Smooth muscle cell (in vitro differentiated cells): Measurements from ENCODE around the gene DAGLB. TPM values are rescaled to one million over a fixed set of nuclear protein-coding genes. Genes with fewer than 3 reads are reported as not detected.
"Not testable (repeated sequence)": the region's sequence is repeated elsewhere in the genome, so short reads cannot be mapped to it uniquely, and the experiment has no call there.

Experiments
- DNase-seq: peaks from one replicate; lab custom pipeline; 2025; ENCODE audit not compliant: unreplicated experiment; lab: John Stamatoyannopoulos, UW
- H2AFZ ChIP-seq: fragments of 200-600 bp; sonication (generic); 2 replicates; pipeline ENCODE4 v1.6.0; 2016; ENCODE audit warnings: antibody characterized with exemption, low read depth, mild to moderate bottlenecking
- H3F3A ChIP-seq: fragments of 200-600 bp; sonication (generic); 2 replicates; pipeline ENCODE4 v1.6.0; 2017; ENCODE audit warnings: antibody characterized with exemption, low read depth
- H3K27ac ChIP-seq: fragments of 200-600 bp; sonication (generic); 2 replicates; pipeline ENCODE4 v1.5.1; 2016; ENCODE audit warnings: low read depth, mild to moderate bottlenecking
- H3K27me3 ChIP-seq: fragments of 200-600 bp; sonication (generic); 2 replicates; pipeline ENCODE4 v1.6.1; 2016; ENCODE audit warnings: low read depth, mild to moderate bottlenecking
- H3K36me3 ChIP-seq: fragments of 200-600 bp; sonication (generic); 2 replicates; pipeline ENCODE4 v1.5.1; 2016; ENCODE audit warnings: low read depth
- H3K4me1 ChIP-seq: fragments of 200-600 bp; sonication (generic); 2 replicates; pipeline ENCODE4 v1.5.1; 2016; ENCODE audit warnings: low read depth
- H3K4me2 ChIP-seq: fragments of 200-600 bp; sonication (generic); 2 replicates; pipeline ENCODE4 v1.6.0; 2016; ENCODE audit warnings: mild to moderate bottlenecking
- H3K4me3 ChIP-seq: fragments of 200-600 bp; sonication (generic); 2 replicates; pipeline ENCODE4 v1.5.1; 2016; ENCODE audit warnings: mild to moderate bottlenecking
- H3K79me2 ChIP-seq: fragments of 200-600 bp; sonication (generic); 2 replicates; pipeline ENCODE4 v1.6.0; 2016; ENCODE audit warnings: low read depth, mild to moderate bottlenecking
- H3K9ac ChIP-seq: fragments of 200-600 bp; sonication (generic); 2 replicates; pipeline ENCODE4 v1.6.0; 2016; ENCODE audit warnings: low read depth
- H3K9me3 ChIP-seq: fragments of 200-600 bp; sonication (generic); replicated peaks from 2 replicates; pipeline ENCODE4 v1.5.1; 2016; ENCODE audit warnings: low read depth
- H4K20me1 ChIP-seq: fragments of 200-600 bp; sonication (generic); 2 replicates; pipeline ENCODE4 v1.6.0; 2016; ENCODE audit warnings: low read depth
- CTCF ChIP-seq: fragments of 200-600 bp; sonication (generic); IDR thresholded peaks from 2 replicates; pipeline ENCODE4 v1.5.1; 2017; ENCODE audit warnings: borderline replicate concordance, mild to moderate bottlenecking, antibody characterized with exemption; ENCODE audit not compliant: insufficient read depth, poor library complexity, severe bottlenecking
- WGBS: methylation state at CpG from one replicate; pipeline ENCODE4 v1.1.7; 2016; ENCODE audit warnings: low lambda C conversion rate; 5-methylcytosine and 5-hydroxymethylcytosine counted together
- polyA plus RNA-seq: library from polyadenylated mRNA; unstranded; fragments of >200 nt; fragmentation: Nextera tagmentation; extraction: Ambion mirVana; gene quantifications from 2 replicates; pipeline ENCODE4 v1.2.1, GENCODE V29; 2016
- total RNA-seq: library from RNA; depleted of rRNA; stranded (reverse); fragments of >200 nt; gene quantifications from 2 replicates; pipeline ENCODE4 v1.2.3, GENCODE V29; 2014

The DAGLB gene
- total and polyA plus RNA-seq, 2 experiments from 2014 or later = 14.1 to 21.3 TPM

GRCh38 chr7:6385110-6385781 is 62.5 kb downstream of the DAGLB start:
- Histone ChIP-seq H3F3A (peaks cover 30% of the 10 kb centered on the region), H3K79me2 (peaks cover 96% of the 10 kb centered on the region), H3K27me3 (no peaks in the 10 kb centered on the region), H3K9me3 (no peaks in the 10 kb centered on the region), H3K4me3 (no peak overlapping the region), H3K27ac (peak overlapping the region; percentile 90), H3K36me3 (peaks cover 5% of the 10 kb centered on the region), H3K4me1 (peaks cover 12% of the 10 kb centered on the region), H2AFZ (no peak overlapping the region), H3K9ac (peak overlapping the region; percentile 66), H3K4me2 (peak overlapping the region; percentile 63), H4K20me1 (peaks cover 98% of the 10 kb centered on the region)
- DNase-seq = no peak
- WGBS = 44% methylated on average over 5 of the region's 5 CpGs
- TF ChIP-seq CTCF = no peak

GRCh38 chr7:6384327-6384726 is 63.4 kb downstream of the DAGLB start:
- Histone ChIP-seq H3K27ac (peak overlapping the region; percentile 90), H3K4me2 (peak overlapping the region; percentile 63), H2AFZ (no peak overlapping the region), H4K20me1 (peaks cover 99% of the 10 kb centered on the region), H3K27me3 (no peaks in the 10 kb centered on the region), H3F3A (peaks cover 36% of the 10 kb centered on the region), H3K9ac (peak overlapping the region; percentile 7), H3K4me1 (peaks cover 20% of the 10 kb centered on the region), H3K79me2 (peaks cover 96% of the 10 kb centered on the region), H3K9me3 (no peaks in the 10 kb centered on the region), H3K4me3 (no peak overlapping the region), H3K36me3 (peaks cover 5% of the 10 kb centered on the region)
- WGBS = 92% methylated on average over 4 of the region's 4 CpGs
- no peak for TF ChIP-seq CTCF
- no peak for DNase-seq

GRCh38 chr7:6382817-6383216 is 64.9 kb downstream of the DAGLB start:
- no peaks in the 10 kb centered on the region for H3K36me3 ChIP-seq
- WGBS = 86% methylated on average over 5 of the region's 5 CpGs
- H3K9ac ChIP-seq = no peak overlapping the region
- H3K4me3 ChIP-seq = no peak overlapping the region
- peaks cover 37% of the 10 kb centered on the region for H3F3A ChIP-seq
- H4K20me1 ChIP-seq = peaks cover 99% of the 10 kb centered on the region
- no peak overlapping the region for H2AFZ ChIP-seq
- no peak for TF ChIP-seq CTCF
- peak overlapping the region; percentile 57 for H3K27ac ChIP-seq
- peaks cover 20% of the 10 kb centered on the region for H3K4me1 ChIP-seq
- H3K27me3 ChIP-seq = no peaks in the 10 kb centered on the region
- H3K79me2 ChIP-seq = peaks cover 96% of the 10 kb centered on the region
- H3K4me2 ChIP-seq = no peak overlapping the region
- no peaks in the 10 kb centered on the region for H3K9me3 ChIP-seq
- DNase-seq = no peak

- not testable (repeated sequence) for H3K27me3 ChIP-seq, H2AFZ ChIP-seq, H3K36me3 ChIP-seq, DNase-seq, H3K9me3 ChIP-seq, H3K4me2 ChIP-seq, H3K4me3 ChIP-seq, H3K9ac ChIP-seq
- WGBS = 96% methylated on average over 11 of the region's 11 CpGs
- H3K4me1 ChIP-seq = peaks cover 20% of the 10 kb centered on the region
- peaks cover 96% of the 10 kb centered on the region for H3K79me2 ChIP-seq
- H3K27ac ChIP-seq = peak overlapping the region; percentile 57
- H4K20me1 ChIP-seq = peaks cover 99% of the 10 kb centered on the region
- peaks cover 37% of the 10 kb centered on the region for H3F3A ChIP-seq
Measured at GRCh38 chr7:6381846-6382245, 65.9 kb downstream of the DAGLB start.
